ENCODE data around the gene COL6A1.

Gene COL6A1, protein sequence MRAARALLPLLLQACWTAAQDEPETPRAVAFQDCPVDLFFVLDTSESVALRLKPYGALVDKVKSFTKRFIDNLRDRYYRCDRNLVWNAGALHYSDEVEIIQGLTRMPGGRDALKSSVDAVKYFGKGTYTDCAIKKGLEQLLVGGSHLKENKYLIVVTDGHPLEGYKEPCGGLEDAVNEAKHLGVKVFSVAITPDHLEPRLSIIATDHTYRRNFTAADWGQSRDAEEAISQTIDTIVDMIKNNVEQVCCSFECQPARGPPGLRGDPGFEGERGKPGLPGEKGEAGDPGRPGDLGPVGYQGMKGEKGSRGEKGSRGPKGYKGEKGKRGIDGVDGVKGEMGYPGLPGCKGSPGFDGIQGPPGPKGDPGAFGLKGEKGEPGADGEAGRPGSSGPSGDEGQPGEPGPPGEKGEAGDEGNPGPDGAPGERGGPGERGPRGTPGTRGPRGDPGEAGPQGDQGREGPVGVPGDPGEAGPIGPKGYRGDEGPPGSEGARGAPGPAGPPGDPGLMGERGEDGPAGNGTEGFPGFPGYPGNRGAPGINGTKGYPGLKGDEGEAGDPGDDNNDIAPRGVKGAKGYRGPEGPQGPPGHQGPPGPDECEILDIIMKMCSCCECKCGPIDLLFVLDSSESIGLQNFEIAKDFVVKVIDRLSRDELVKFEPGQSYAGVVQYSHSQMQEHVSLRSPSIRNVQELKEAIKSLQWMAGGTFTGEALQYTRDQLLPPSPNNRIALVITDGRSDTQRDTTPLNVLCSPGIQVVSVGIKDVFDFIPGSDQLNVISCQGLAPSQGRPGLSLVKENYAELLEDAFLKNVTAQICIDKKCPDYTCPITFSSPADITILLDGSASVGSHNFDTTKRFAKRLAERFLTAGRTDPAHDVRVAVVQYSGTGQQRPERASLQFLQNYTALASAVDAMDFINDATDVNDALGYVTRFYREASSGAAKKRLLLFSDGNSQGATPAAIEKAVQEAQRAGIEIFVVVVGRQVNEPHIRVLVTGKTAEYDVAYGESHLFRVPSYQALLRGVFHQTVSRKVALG

DNA sequence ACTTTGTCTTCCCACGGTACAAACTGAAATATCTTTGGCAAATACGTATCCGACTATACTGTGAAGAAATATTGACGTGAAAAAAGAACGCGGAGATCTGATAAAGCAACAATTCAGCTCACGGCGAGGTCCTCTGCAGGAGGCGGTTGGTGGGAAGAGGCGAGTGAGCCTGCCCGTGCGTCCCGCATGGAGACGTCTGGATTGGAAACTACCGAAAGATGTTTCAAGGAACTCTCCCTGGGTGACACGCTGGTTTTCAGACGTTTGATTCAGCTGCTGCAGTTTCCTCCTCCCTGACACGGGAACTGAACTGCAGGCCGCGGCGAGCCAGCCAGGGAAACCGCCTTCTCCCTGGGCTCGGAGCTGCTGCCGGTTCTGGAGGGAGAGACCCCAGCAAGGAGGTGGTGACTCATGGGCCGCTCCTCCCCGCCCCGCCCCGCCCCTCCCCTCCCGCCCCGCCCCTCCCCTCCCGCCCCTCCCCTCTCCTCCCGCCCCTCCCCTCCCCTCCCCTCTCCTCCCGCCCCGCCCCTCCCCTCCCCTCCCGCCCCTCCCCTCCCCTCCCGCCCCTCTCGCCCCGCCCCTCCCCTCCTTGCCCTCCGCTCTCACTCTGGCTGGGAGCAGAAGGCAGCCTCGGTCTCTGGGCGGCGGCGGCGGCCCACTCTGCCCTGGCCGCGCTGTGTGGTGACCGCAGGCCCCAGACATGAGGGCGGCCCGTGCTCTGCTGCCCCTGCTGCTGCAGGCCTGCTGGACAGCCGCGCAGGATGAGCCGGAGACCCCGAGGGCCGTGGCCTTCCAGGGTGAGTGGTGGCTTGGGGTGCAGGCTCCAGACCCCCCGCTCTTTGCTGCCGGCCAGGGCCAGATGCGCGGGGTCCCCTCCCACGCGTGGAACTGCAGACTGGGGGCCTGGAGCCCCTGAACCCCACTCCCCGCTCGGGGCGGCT lies at the start of gene COL6A1:
COL6A1 (plus strand) TSS at position 620 of the 941 bp plus-strand sequence; CDS start at position 701, 81 bp downstream.
- DNase-seq = peak; percentile 95

DNA sequence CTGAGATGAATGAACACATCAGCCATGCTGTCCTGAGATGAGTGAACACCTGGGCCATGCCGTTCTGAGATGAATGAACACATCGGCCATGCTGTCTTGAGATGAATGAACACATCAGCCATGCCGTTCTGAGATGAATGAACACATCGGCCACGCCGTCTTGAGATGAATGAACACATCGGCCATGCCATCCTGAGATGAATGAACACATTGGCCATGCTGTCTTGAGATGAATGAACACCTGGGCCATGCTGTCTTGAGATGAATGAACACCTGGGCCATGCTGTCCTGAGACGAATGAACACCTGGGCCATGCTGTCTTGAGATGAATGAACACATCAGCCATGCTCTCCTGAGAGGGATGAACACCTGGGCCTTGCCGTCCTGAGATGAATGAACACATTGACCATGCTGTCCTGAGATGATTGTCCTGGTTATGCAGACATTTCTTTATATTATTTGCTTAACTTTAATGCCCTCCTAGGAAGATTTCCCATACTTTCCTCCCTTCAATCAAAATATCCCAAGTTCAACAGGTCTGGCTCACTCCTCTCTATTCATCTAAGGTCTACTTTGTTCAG lies 48.6 kb upstream of the COL6A1 start:
- DNase-seq = no peak

DNA sequence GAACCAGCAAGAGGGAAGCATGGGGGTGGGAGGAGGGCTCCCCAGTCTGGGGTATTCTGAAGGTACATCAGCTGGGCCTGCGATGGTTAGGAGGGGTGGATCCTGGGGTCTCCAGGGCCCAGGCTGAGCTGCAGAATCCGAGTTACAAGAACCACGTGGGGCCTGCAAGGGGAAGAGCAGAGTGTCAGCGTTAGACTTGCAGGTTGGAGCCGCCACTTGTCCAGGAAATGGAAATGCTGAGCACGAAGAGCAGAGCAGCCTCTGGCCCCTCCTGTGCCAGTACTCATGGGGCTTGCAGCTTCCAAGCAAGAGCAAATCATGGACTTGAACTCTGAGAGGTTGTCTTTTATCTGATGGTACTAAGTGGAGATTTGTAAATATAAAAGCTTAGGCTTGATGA lies 47.5 kb upstream of the COL6A1 start:
- DNase-seq = no peak

DNA sequence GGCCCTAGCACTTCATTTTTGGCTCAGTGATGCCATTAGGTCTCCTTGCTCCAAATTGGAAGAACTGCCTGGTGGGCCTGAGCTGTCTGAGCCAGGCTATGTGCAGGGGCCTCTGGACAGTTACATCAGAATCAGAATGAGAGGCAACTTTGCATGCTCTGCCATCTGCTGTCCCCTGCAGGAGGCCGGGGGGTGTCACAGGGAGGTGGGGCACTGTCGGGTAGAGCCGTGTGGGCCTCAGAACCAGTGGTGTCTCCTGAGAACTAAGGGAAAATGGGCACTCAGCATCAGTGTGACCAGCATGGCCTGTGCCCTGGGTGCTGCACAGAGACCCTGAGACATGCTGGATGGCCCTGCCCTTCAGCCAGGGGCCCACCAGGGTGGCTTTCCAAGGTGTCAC lies 47.0 kb upstream of the COL6A1 start:
- DNase-seq = no peak

DNA sequence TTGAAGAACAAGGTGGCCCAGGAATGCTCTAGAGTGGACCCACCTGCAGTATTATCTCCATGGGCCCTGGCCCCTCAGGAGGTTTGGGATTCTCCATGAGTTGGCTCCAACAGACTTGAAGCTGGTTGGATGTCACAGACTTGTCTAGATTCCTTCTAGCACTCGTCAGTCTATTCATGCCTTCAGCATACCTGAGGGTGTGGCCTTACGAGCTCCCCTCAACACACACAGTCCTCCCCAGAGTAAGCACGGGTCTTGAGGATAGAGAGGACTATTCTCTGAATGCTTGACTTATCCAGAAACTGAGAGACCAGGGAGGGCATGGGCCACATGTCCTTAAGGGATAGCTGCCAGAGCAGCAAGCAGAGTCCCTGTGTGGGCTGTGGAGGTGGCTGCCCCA lies 45.9 kb upstream of the COL6A1 start:
- peak; percentile 53 for DNase-seq

DNA sequence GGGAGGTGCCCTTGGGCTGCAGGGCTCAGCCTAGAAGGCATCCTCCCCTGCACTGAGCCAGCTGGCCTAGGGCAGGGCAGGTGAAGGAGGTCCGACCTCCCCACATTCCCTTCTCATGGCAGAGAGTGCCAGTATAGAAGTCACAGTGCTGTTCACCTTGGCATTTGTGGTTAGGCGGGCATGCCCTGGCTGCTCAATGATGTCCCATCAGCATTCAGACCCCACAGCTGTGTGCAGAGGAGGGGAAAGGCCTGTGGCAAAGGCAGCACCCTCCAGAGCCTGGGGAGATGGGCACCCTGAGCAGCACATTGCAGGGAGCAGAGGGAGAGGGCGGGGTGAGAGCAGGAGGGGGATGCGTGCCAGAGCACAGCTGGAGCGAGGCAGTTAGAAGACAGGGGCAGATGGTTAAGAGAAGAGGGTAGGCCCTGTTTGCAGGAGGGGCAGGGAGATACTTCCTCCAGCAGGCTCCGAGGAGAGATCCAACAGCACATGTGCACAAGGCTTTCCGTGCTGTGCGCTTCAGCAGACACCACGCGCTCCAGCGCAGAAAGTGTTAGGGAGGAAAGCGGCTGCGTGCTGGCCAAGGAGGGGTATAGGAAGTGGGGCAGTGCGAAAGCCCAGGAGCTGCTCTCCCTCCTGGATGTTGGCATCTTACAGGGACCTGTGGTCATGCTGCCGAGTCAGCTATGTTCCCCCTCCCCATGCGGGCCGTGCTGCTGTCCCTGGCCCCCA lies 43.7 kb upstream of the COL6A1 start:
- DNase-seq = no peak

DNA sequence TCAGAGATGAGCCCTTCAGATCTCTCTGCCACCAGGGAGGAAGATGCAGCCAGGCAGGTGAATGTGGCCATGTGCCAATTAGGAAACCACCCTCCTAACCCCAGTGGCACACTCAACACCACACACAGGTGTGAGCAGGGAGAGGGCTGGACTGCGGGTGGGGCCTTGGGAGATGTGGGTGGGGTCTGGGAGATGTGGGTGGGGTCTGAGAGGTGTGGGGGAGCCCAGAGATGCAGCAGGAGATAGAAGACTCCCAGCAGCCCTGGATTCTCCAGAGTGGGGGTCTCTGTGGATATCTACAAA lies 43.2 kb upstream of the COL6A1 start:
- DNase-seq = no peak

DNA sequence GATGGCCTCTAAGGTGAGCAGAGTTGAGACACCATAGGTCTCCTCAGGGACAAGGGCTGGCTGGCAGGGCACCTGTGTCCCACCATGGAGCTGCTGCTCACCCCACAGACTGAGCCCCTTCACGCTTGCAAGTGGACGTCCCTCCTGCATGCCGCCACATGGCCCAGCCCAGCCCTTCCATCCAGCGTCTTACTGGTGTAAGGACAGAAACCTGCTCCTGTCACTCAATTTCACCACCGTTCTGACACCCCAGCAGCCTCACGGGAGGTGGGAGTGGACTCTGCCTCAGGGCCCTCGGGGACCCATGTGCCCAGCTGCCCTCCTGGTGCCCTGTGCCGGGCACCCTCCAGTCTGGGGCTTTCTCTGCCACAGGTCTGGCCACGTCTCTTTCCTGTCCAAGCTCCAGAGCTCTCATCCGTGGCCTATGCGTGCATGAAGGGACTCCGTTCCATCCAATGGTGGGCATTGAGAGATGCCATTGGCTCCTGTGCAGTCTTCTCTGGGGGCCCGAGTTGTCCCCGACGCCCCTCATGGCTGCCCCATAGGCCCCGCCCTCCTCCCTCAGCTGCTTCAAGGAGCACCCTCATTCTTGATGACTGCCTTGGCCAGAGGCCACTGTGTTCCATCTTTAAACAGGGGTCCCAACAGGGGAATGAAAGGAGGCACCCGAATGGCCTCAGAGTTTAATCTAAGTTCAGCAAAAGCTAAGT lies 42.6 kb upstream of the COL6A1 start:
- no peak for DNase-seq

DNA sequence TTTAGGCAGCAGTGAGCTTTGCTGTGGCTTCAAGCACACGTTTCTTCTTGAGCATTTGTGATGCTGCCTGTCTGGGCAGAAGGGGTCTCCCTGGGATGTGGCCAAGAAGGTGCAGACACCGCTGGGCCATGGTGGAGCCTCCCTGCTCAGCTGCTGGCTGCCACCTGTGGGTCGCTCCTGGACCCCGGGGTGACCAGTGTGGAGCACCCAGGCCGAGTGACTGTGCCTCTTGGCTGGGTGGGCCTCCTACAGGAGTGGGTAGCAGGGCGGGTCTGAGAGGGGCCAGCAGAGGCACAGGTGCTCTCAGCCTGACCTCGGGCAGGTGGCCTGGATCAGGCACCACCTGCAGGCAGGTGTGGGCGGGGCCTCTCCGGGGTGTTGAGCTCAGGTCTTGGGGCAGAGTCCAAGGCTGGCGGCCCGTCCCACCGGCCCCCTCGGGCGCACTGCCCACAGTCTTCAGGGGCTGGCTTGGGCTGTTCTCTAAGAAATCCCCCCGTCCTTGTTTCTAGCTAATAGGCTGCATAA lies 42.0 kb upstream of the COL6A1 start:
- no peak for DNase-seq

DNA sequence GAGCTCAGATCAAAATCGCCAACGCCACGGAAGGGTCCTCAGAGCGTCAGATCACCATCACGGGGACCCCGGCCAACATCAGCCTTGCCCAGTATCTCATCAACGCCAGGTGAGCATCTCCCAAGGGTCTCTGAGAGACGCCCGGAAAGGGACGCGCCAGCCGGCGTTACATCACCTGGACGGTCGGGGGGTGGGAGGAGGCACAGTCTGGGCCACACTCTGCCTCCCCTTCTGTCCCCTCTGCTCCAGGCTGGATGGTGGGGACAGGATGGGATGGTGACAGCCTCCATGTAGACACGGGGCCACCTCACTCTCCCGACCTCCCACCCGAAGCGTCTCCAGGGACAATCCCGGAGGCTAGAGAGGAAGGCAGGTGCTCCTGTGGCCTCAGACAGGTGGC lies 41.5 kb upstream of the COL6A1 start:
- DNase-seq = no peak

DNA sequence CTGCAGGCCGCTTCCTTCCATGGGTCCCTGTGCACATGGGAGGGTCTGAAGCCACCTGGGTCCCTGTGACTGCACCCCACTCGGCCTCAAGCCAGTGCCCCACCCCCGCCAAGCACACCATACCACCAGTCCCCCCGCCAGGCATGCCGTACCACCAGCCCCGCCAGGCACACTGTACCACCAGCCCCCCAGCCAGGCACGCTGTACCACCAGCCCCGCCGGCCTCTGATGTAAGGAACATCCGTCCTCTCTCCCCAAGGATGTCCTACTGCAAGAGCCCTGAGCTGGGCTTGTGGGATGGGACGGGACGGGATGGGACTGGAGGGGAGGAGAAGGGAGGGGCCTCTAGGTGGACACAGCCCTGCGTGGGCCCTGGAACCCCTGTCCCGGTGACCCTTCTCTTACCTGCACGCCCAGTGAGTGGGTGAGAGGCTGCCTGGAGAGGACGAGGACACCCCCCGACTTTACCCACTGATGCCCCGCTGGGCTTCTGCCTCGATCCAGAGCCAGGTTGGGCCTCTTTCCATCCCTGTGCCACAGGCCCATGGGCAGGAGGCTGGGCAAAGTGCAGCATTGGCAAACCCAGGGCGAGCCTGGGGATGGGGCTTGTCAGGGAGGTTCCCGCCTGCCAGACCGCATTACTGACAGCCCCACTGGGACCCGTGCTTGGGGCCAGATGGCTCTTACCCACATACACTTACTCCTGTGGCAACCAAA lies 40.8 kb upstream of the COL6A1 start:
- no peak for DNase-seq

DNA sequence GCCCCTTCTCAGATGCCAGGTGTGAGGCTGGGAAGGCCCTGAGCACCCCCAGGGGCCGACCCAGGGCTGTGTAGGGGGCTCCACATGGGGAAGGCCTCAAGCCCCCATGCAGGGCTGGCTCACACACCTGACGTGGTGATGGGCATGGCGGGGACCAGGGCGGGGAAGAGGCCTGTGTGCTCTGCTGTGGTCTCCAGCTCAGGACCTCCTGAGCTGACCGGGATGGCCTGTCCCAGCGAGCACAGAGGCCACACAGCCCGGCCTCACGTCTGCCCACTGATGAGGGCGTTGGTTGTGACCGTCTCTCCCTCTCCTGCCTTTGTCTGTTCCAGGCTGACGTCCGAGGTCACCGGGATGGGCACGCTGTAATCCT lies 40.2 kb upstream of the COL6A1 start:
- no peak for DNase-seq

DNA sequence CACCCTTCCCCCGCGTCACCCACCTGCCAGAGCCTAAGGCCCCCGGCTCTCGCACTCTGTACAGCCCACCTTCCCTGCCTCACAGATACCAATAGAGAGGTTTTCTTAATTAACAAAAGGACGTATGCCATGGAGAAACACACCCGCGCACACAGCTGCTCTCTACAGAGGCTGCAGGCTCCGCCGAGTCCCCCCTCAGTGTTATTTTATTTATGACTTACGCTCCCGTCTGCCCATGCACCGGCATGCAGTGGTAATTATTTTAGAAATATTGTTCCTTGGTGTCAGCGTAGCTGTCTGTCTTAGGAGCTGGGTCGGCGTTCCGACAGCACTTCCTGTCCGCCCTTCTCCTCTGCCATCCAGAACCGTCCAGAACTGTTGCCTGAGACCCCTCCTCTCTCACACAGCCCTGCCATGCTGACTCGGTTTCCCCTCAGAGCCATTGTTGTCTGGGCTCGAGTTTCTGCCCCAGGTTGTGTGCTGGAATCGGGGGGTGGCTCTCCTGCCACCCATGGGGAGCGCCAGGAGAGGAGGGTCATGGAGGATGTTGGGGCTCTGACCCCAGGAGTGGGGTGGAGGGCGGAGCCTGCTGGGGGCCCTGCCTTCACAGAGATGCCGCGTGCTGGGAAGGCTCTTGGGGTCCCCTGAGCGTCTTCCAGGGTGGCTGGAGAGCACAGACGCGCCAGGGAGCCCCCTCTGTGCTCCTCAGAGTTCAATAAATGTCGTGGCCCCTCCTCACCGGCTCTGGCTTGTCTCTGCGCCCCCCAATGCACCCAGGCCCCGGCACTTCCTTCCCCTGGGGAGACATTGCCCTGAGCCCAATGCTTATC lies 39.6 kb upstream of the COL6A1 start:
- DNase-seq = no peak

DNA sequence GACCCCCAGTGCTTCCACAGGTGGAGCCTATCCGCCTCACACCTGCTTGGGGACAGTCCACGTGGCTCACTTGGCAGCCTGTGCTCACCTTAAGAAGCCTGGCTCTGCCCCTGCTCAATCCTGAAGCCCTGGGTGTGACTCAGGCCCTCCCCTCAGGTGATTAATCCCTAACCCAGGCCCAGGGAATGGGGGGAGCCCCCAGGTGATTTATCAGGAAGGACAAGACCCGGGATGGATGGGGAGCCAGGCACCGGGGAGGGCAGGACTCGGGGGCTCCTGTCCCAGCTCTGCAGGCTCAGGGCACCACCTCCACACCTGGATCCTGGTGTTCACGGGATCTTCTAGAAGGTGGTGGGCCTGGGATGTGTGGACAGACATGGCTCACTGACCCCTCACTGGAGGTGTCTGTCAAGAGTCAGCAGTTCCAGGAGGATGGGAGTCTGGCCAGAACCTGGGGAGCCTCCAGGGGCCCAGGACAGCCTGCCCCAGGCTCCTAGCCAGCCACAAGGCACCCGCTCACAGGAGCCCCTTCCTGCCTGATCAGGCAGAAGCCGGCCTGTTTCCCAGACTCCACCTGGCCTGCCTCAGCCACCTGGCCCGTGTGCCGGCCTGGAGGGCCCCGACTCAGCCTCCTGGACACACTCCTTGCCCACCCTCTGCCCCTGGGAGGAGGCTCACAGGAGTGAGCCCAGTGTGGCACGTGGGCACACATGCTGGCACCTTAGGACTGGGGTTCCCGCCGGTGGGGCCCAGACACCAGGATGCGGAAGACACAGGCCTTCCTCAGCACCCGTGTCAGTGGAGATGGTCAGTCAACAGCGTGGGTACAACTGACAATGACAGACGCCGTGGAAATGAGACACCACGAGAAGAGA lies 38.6 kb upstream of the COL6A1 start:
- no peak for DNase-seq

DNA sequence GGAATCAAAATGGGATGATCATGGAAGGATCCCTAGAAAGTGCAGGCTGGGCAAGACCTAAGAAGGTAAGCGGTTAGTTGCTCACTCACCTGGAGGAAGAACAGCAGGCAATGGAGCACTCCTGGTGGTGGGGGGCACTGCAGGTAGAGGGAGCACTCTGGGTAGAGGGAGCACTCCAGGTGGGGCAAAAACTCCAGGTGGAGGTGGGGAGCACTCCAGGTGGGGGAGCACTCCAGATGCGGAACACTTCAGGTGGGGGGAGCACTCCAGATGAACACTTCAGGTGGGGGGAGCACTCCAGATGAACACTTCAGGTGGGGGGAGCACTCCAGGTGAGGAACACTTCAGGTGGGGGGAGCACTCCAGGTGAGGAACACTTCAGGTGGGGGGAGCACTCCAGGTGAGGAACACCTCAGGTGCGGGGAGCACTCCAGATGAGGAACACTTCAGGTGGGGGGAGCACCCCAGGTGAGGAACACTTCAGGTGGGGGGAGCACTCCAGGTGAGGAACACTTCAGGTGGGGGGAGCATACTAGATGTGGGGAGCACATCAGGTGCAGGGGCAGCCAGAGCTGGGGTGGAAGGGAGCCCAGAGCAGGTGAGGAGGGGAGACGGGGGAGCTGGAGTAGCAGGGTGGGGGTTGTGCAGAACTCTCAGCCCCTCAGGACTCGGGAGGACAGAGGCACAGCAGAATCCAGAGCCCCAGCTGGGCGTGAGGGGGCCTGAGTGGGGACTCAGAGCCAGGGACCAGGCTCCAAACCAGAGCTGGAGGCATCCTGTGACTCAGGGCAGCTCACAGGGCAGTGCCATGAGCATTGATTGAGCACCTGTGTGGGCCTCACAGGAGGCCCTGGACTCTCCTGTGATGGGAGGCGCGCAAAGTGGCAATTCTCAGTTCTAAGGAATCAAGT lies 37.7 kb upstream of the COL6A1 start:
- DNase-seq = no peak

DNA sequence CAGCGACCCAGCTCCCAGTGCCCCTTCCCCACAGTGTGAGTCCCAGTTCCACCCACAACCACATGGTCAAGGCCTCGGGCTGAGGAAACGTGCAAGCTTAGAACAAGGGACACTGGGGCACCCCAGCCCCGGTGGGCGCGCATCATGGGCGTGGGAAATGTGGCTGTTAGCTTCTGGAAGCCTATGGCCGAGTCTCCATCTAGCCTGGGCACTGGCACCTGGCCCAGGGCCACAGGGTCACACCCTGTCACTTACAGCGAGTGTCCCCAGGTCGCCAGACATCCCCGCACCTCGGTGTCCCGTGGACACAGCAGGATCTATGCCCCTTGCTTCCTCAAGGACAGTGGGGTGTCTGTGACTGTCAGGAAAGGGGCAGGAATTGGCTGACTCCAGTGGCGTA lies 37.0 kb upstream of the COL6A1 start:
- DNase-seq = no peak
